ENCODE data around the gene EYA2.

GRCh38 chr20:47127999-47128398, 233.4 kb downstream of the EYA2 start:
- TF ChIP-seq EZH2 (IDR thresholded peaks at IDR 0.05): no peak
- TF ChIP-seq POLR2AphosphoS5 (IDR thresholded peaks at IDR 0.05; ENCODE audit: borderline replicate concordance, low read depth, low read length): no peak
- TF ChIP-seq FOXP2 (optimal IDR thresholded peaks at IDR 0.05; ENCODE audit: control extremely low read depth, extremely low read length, insufficient read depth): no peak

Data from SK-N-MC (cell line).